Measurements from ENCODE around the gene GRK6. TPM values are rescaled to one million over a fixed set of nuclear protein-coding genes. Genes with fewer than 3 reads are reported as not detected.
"Not testable (repeated sequence)": the region's sequence is repeated elsewhere in the genome, so short reads cannot be mapped to it uniquely, and the experiment has no call there.

The GRK6 gene
- total and polyA plus RNA-seq, 3 donors from 2014 or later = 32.6 to 57.0 (median 51.8) TPM

DNA sequence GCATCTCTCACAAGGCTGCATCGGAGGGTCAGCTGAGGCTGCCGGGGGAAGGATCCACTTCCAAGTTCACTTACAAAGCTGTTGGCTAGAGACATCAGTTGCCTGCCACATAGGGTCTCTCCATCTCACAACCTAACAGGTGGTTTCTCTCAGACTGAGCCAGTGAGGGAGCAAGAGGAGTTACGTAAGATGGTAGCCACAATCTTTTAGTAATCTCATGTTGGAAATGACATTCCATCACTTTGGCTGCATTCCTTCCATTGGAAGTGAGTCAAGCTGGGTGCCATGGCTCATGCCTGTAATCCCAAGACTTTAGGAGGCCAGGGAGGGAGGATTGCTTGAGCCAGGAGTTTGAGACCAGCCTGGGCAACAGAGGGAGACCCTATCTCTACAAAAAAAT is 7.4 kb upstream of the GRK6 start:
- intact Hi-C loops (cut with DNase I; ENCODE audit: low total_unique reads) = no loop called here

DNA sequence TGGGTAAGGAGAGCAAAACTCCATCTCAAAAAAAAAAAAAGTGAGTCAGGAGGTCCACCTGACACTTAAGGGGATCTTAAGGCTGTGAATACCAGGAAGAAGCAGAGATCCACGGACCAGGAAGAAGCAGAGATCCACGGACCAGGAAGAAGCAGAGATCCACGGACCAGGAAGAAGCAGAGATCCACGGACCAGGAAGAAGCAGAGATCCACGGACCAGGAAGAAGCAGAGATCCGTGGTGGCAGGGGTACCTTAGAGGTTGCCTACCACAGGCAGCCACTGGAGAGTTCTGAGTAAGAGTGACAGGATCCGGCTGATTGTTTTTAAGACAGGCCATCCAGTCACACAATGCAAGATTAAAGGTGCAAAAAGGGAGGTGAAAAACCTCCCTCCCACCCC is 6.0 kb upstream of the GRK6 start:
- 80 to 86% methylated on average over 7 of the region's 7 CpGs for WGBS, 2 donors
- H3K27me3 ChIP-seq; DNase-seq; H3K4me1 ChIP-seq; H3K27ac ChIP-seq; H3K36me3 ChIP-seq (ENCODE audit: low read depth, missing control alignments); H3K9me3 ChIP-seq; intact Hi-C loops (cut with DNase I; ENCODE audit: low total_unique reads); H3K4me3 ChIP-seq: not testable (repeated sequence)

More for the DNA sequence above, 7.4 kb upstream of the GRK6 start:
- DNase-seq = no peak
- H3K4me1 ChIP-seq = peaks cover 3% of the 10 kb centered on the region
- H3K27ac ChIP-seq = no peak overlapping the region
- H3K36me3 ChIP-seq (ENCODE audit: low read depth, missing control alignments) = no peaks in the 10 kb centered on the region
- no peaks in the 10 kb centered on the region for H3K27me3 ChIP-seq
- no peaks in the 10 kb centered on the region for H3K9me3 ChIP-seq
- WGBS, 2 donors = 81 to 86% methylated on average over 3 of the region's 3 CpGs
- no peak overlapping the region for H3K4me3 ChIP-seq
- TF ChIP-seq CTCF (IDR thresholded peaks at IDR 0.05) (no peak), POLR2A (IDR thresholded peaks at IDR 0.05) (no peak)

DNA sequence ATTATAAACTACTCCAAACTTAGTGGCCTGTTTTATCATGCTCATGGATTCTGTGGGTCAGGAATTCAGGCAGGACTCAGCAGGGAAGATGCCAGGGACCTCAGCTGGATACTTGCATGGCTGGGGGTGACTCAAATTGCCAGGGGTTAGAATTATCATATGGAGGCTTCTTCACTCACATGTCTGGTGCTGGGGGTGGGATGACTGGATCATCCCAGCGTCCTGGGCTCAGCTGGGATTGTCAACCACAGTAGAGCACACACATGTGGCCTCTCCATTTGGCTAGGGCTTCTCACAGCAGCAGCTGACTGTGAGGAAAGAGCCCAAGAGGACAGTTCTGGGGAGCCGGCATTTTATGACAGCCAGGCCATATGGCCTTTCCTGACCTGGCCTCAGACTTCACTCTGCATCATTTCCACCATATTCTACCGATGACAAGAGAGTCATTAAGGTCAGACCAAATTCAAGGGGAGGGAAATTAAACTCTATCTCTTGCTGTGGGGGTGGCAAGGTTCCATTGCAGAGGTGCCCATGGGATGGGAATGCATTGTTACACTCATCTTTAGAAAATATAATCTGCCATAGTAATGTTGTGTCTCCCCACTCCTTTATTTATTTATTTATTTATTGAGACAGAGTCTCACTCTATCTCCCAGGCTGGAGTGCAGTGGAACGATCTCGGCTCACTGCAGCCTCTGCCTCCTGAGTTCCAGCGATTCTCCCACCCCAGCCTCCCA is 5.2 kb upstream of the GRK6 start:
- WGBS, 2 donors = 72 to 88% methylated on average over 6 of the region's 6 CpGs
- Histone ChIP-seq H3K36me3 (ENCODE audit: low read depth, missing control alignments) (no peaks in the 10 kb centered on the region), H3K4me1 (peaks cover 3% of the 10 kb centered on the region), H3K9me3 (no peaks in the 10 kb centered on the region), H3K27ac (no peak overlapping the region), H3K4me3 (no peak overlapping the region), H3K27me3 (no peaks in the 10 kb centered on the region)
- no peak for DNase-seq
- no peak for TF ChIP-seq POLR2A (IDR thresholded peaks at IDR 0.05)
- TF ChIP-seq CTCF (IDR thresholded peaks at IDR 0.05) = no peak
- intact Hi-C loops (cut with DNase I; ENCODE audit: low total_unique reads) = no loop called here

GRCh38 chr5:177423671-177424070 is 2.8 kb upstream of the GRK6 start:
- Histone ChIP-seq H3K4me1 (peaks cover 12% of the 10 kb centered on the region), H3K9me3 (no peaks in the 10 kb centered on the region), H3K27me3 (no peaks in the 10 kb centered on the region), H3K27ac (no peak overlapping the region), H3K36me3 (ENCODE audit: low read depth, missing control alignments) (no peaks in the 10 kb centered on the region), H3K4me3 (no peak overlapping the region)
- TF ChIP-seq CTCF (IDR thresholded peaks at IDR 0.05) = no peak
- TF ChIP-seq POLR2A (IDR thresholded peaks at IDR 0.05) = no peak
- DNase-seq = no peak
- intact Hi-C loops (cut with DNase I; ENCODE audit: low total_unique reads) = no loop called here
- 95% methylated on average over 2 of the region's 2 CpGs for WGBS, 2 donors

- DNase-seq = no peak
- Histone ChIP-seq H3K27me3 (no peaks in the 10 kb centered on the region), H3K9me3 (no peaks in the 10 kb centered on the region), H3K27ac (peak overlapping the region; percentile 85 to 92), H3K4me3 (peak overlapping the region; percentile 49 to 67), H3K4me1 (peaks cover 12% of the 10 kb centered on the region), H3K36me3 (ENCODE audit: low read depth, missing control alignments) (no peaks in the 10 kb centered on the region)
- TF ChIP-seq POLR2A (IDR thresholded peaks at IDR 0.05) (no peak), CTCF (IDR thresholded peaks at IDR 0.05) (no peak)
- WGBS, 2 donors = 32 to 34% methylated on average over 13 of the region's 13 CpGs
- intact Hi-C loops (cut with DNase I; ENCODE audit: low total_unique reads) = no loop called here
Measured at GRCh38 chr5:177425196-177425800, 1.2 kb upstream of the GRK6 start.
